Posterior vena cava (tissue), 2 donors: ENCODE measurements around the gene GJB1. TPM values are rescaled to one million over a fixed set of nuclear protein-coding genes. Genes with fewer than 3 reads are reported as not detected.

Experiments used
- DNase-seq: peaks from one replicate; pipeline ENCODE4 v3.0.0-alpha.2; 2020; ENCODE audit warnings: low spot score
- intact Hi-C, 2 donors: fragments of 100-400 bp; cut with DNase I; formaldehyde crosslinking; loops; one replicate each; pipeline versions ENCODE4 v1.14.1 to v1.14.2; 2022 to 2023
- total RNA-seq, 2 donors: library from RNA; stranded (reverse); fragmentation: NEBNext Ultra II Directional; extraction: Animal tissue kit (Norgen Biotek cat#: 25700); gene quantifications; one replicate each; pipeline ENCODE4 v1.2.1, GENCODE V29; 2021
- donor health status: DM: yes; HTN: yes; CAD: no.
- donor health status: DM: yes; HTN: yes; CAD: no.

The GJB1 gene
- total RNA-seq, 2 donors from 2014 or later = not detected

GRCh38 chrX:71214152-71214551 lies 8.9 kb upstream of the GJB1 start:
- intact Hi-C loops = no loop called here
- DNase-seq = no peak

GRCh38 chrX:71214604-71215337 lies 8.3 kb upstream of the GJB1 start:
- intact Hi-C loops = no loop called here
- DNase-seq = no peak

- intact Hi-C loops = no loop called here
- DNase-seq = no peak
Measured at GRCh38 chrX:71215338-71215912, 7.6 kb upstream of the GJB1 start.

GRCh38 chrX:71216485-71216884 lies 6.5 kb upstream of the GJB1 start:
- intact Hi-C loops = no loop called here
- DNase-seq = no peak

- no peak for DNase-seq
- intact Hi-C loops = no loop called here
Measured at GRCh38 chrX:71217298-71217697, 5.7 kb upstream of the GJB1 start.

GRCh38 chrX:71221145-71221544 lies 1.9 kb upstream of the GJB1 start:
- no peak for DNase-seq
- intact Hi-C loops = no loop called here

- DNase-seq = no peak
- intact Hi-C loops = no loop called here
Measured at GRCh38 chrX:71224098-71224708, 1.2 kb downstream of the GJB1 start.

GRCh38 chrX:71225009-71225408 lies 2.0 kb downstream of the GJB1 start:
- no peak for DNase-seq
- intact Hi-C loops = no loop called here

- DNase-seq = no peak
- intact Hi-C loops = no loop called here
Measured at GRCh38 chrX:71225676-71226075, 2.7 kb downstream of the GJB1 start.

- intact Hi-C loops = no loop called here
- no peak for DNase-seq
Measured at GRCh38 chrX:71227370-71228062, 4.5 kb downstream of the GJB1 start.

- intact Hi-C loops = no loop called here
- DNase-seq = no peak
Measured at GRCh38 chrX:71228063-71228642, 5.1 kb downstream of the GJB1 start.

- intact Hi-C loops = no loop called here
- DNase-seq = no peak
Measured at GRCh38 chrX:71235482-71235881, 12.5 kb downstream of the GJB1 start.

- DNase-seq = no peak
- intact Hi-C loops = no loop called here
Measured at GRCh38 chrX:71236836-71237235, 13.8 kb downstream of the GJB1 start.

GRCh38 chrX:71239781-71240180 lies 16.8 kb downstream of the GJB1 start:
- intact Hi-C loops = no loop called here
- DNase-seq = no peak

GRCh38 chrX:71241301-71241700 lies 18.3 kb downstream of the GJB1 start:
- DNase-seq = no peak
- intact Hi-C loops = no loop called here

- intact Hi-C loops = no loop called here
- DNase-seq = no peak
Measured at GRCh38 chrX:71244359-71245128, 21.5 kb downstream of the GJB1 start.

- intact Hi-C loops = no loop called here
- no peak for DNase-seq
Measured at GRCh38 chrX:71245159-71245558, 22.1 kb downstream of the GJB1 start.

GRCh38 chrX:71250841-71251240 lies 27.8 kb downstream of the GJB1 start:
- intact Hi-C loops = no loop called here
- DNase-seq = no peak

GRCh38 chrX:71251466-71251973 lies 28.5 kb downstream of the GJB1 start:
- intact Hi-C loops = no loop called here
- DNase-seq = no peak
